ENCODE data around the gene MOSMO.

DNA sequence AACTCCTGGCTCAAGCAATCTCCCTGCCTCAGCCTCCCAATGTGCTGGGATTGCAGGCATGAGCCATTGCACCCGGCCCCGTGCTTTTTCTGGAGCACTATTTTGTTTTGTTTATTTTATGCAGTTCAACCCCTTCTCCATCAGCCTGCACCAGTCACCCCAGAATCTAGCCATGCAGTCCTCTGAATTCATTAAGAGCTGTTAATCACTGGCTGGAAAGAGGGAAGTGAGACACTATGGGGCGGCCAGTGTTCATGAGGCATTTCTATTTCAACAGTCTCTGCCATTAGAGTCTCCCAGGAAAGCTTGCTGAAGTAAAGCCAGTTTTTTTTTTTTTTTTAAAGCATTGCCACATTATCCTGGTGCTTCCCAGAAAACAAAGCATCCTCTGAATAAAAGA lies 86.1 kb downstream of the MOSMO start:
- TF ChIP-seq SUZ12 (IDR thresholded peaks at IDR 0.05; ENCODE audit: unreplicated experiment) (no peak), POLR2A (IDR thresholded peaks at IDR 0.05; ENCODE audit: low read depth, low read length) (no peak), EP300 (IDR thresholded peaks at IDR 0.05; ENCODE audit: borderline replicate concordance in 1 of 2, control insufficient read depth in 1 of 2, low read depth in 2 of 2, low read length in 2 of 2) (no peak), RCOR1 (conservative IDR thresholded peaks at IDR 0.05; ENCODE audit: low read depth, low read length) (no peak), TCF12 (IDR thresholded peaks at IDR 0.05; ENCODE audit: low read depth, low read length) (no peak), JUNB (IDR thresholded peaks at IDR 0.05) (no peak), EZH2 (IDR thresholded peaks at IDR 0.05; ENCODE audit: borderline replicate concordance, control insufficient read depth, low read depth, low read length) (no peak)
